Renal pelvis (tissue), 4 donors: Measurements from ENCODE around the gene TBL3. TPM values are rescaled to one million over a fixed set of nuclear protein-coding genes. Genes with fewer than 3 reads are reported as not detected.
"Not testable (repeated sequence)": the region's sequence is repeated elsewhere in the genome, so short reads cannot be mapped to it uniquely, and the experiment has no call there.

ENCODE experiments used
- DNase-seq: peaks from one replicate; pipeline ENCODE4 v3.0.0-alpha.2; 2013
- polyA plus RNA-seq, 3 donors: library from polyadenylated mRNA; unstranded; fragments of 120-200 nt; gene quantifications; one replicate each; pipeline ENCODE4 v1.2.1, GENCODE V29; 2013; ENCODE audit not compliant: insufficient read length in 3 of 3

The TBL3 gene
- polyA plus RNA-seq, 3 donors, result 36.5 to 49.0 (median 47.9) TPM

DNA sequence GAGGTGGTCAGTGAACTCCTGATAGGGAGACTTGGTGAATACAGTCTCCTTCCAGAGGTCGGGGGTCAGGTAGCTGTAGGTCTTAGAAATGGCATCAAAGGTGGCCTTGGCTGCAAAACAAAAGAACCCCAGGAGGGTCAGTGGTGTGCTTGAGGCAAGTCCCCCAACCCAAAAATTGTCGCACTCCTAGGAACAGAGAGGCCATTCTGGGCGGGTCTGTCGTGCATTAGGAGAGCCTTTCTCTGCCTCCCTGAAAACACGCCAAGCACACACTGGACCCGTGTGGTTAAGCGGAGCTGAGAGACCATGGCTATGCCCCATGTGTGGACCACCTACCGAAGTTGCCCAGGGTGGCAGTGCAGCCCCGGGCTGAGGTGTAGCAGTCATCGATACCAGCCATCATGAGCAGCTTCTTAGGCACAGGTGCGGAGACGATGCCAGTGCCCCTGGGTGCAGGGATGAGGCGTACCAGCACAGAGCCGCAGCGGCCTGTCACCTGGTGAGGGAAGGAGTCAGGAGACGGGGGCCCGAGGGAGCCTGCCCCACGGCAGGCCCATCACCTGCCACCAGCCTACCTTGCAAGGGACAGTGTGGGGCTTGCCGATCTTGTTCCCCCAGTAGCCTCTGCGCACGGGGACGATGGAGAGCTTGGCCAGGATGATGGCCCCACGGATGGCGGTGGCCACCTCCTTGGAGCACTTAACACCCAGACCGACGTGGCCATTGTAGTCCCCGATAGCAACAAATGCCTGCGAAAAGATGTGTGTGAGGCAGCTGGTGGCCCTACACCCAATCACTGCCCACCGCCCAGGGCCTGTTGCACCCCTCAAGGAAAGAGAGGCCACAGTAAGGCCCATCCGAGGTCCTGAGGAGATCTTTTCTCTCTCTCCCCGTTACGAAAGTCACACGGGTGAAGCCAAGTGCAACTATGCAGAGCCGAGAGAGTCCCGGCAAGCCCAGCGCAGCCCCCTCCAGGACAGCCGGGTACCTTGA lies 9.4 kb upstream of the TBL3 start:
- DNase-seq, result not testable (repeated sequence)

DNA sequence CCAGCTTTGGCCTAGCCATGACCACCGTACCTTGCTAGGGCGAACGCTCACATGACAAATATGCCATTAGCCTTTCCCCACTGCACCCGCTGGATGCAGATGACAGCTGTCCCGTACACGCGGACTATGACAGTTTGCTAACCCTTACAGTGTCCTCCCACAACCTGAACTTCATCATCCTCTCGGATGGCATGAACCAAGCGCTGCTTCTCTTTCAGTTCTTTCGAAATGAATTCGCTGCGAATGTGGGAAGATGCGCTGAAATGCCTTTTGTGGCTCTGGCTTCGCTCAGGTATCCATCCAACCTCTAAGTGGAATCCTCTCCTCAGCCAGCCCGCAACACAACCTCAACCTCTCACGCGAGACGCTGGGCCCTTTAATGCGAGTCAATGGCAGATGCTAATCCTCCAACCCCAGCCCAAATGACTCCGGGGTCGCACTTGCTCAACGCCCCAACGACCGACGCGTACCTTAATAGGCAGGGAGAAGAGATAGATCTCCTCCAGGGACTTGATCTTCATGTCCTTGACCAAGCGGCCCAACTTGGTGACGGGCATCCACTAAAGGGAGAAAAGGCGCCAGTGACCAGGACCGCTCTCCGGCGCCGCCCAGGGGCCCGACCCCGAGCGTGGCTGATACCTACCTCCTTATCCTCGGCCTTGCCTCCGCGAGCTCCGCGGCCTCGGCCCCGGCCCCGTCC lies 7.9 kb upstream of the TBL3 start:
- no peak for DNase-seq

- peak; percentile 99 for DNase-seq
Observed at GRCh38 chr16:1964506-1965395, 7.1 kb upstream of the TBL3 start, which contains the start of gene RPS2. TSS of gene RPS2 (minus strand) at chr16:1964826. CDS start at chr16:1964625, 201 bp downstream.

DNA sequence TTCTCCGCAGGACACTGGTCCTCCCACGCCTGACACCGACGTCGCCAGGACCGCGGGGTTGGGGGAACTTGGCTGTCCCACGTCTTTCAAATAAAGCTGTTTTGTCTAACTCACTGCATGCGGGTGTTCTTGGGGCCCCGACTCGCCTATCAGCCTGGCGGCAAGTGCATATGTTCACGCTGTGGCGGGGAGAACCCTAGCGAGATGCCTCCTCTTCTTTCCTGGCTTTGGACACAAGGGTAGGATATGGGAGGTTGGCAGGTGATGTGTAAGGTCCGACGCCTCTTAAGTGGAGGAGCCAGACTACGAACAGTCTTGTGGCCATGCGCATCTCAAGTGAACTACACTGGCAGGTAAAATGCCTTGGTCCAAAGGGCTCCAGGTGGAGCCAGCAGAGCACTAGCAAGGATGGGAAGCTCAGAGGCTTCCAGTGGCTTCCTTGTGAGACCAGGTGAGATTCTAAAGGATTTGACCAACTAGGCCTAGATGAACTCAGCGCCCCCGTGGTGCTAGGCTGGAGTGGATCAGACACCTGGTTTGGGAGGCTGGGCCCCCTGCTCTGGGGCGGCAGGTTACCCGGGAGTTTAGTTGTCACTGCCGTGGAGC lies 6.4 kb upstream of the TBL3 start:
- DNase-seq, result no peak

- DNase-seq, result no peak
Observed at GRCh38 chr16:1966460-1966859, 5.4 kb upstream of the TBL3 start, which contains the start of gene RNF151. TSS of gene RNF151 (plus strand) at chr16:1966856. CDS start at chr16:1966882, 26 bp downstream.

GRCh38 chr16:1968146-1968953 lies 3.5 kb upstream of the TBL3 start:
- no peak for DNase-seq

- DNase-seq, result no peak
Observed at GRCh38 chr16:1972490-1972877, 631 bp downstream of the TBL3 start.

DNA sequence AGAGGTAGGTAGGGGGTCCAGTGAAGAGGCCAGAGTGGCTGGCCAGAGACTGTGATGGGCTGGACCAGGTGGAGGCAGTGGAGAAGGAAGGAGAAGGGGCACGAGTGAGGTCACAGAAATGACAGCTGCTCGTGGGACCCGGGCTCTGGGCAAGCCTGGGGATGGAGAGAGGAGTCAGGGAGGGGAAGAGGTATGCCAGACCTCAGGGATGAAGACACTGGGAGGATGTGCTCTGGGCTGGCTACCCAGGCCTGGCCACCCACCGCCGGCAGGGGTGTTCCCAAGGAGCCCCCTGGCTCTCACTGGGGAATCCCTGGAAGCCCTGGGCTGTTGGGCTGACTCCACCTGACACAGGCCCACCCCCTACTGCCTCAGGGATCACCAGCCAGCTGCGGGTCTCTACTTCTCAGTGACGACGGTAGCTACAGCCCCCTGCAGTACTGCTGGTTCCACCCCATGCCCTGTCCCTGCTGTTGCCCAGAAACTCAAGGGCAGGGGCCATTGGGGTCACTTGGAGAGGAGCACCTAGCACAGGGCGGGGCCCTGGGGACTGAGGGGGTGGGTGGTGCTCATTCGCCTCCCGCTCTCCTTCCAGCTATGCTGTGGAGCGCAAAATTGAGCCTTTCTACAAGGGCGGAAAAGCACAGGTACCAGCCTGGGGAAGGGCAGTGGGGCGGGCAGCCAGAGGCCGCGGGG lies 1.8 kb downstream of the TBL3 start:
- no peak for DNase-seq

DNA sequence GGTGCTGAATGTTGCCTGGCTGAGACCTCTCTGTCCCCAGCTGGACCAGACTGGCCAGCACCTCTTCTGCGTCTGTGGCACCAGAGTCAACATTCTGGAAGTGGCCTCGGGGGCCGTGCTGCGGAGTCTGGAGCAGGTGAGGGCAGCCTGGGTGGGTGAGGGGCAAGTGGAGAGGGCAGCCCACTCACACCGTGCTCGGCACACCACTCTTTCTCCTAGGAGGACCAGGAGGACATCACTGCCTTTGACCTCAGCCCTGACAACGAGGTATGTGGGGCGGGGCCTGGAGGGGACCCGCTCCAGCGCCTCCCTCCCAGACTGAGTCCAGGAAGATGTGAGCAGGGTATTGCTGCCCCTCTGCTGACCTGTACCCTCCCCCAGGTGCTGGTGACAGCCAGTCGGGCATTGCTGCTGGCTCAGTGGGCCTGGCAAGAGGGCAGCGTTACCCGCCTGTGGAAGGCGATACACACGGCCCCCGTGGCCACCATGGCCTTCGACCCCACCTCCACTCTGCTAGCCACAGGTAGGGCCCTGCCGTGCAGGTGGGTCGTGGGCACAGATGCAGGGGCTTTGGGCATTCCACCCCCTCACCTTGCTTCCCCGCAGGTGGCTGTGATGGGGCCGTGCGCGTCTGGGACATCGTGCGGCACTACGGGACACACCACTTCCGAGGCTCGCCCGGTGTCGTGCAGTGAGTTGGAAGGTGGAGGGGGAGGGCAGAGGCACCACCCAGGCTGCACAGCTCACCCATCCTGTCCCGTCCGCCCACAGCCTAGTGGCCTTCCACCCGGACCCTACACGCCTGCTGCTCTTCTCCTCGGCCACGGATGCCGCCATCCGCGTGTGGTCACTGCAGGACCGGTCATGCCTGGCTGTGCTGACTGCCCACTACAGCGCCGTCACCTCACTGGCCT lies 2.6 kb downstream of the TBL3 start:
- no peak for DNase-seq

GRCh38 chr16:1975432-1976215 lies 3.8 kb downstream of the TBL3 start:
- no peak for DNase-seq

- DNase-seq, result no peak
Observed at GRCh38 chr16:1976216-1976520, 4.3 kb downstream of the TBL3 start.

DNA sequence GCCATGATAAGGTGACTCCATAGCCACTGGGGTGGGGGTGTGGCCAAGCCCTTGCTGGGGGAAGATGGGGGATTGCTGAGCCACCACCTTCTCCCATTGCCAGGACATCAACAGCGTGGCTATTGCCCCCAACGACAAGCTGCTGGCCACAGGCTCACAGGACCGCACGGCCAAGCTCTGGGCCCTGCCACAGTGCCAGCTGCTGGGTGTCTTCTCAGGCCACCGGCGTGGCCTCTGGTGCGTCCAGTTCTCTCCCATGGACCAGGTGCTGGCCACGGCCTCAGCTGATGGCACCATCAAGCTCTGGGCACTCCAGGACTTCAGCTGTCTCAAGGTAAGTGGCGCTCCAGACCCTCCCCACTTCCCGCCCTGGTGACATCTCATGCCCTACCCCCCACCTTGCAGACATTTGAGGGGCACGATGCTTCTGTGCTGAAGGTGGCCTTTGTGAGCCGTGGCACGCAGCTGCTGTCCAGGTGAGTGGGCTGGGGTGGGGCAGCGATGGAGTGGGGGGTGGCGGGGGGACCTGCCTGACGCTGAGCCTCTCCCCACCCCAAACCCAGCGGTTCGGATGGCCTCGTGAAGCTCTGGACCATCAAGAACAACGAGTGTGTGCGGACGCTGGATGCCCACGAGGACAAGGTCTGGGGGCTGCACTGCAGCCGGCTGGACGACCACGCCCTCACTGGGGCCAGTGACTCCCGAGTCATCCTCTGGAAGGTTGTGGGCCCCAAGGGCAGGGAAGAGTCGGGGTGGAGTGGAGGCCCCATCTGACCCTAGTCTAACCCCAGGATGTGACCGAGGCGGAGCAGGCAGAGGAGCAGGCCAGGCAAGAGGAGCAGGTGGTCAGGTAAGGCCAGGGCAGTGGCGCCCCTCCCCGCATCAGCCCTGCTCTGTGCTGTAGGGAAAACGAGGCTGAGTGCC lies 5.4 kb downstream of the TBL3 start:
- DNase-seq, result no peak

GRCh38 chr16:1977875-1978268 lies 6.0 kb downstream of the TBL3 start:
- no peak for DNase-seq

GRCh38 chr16:1978476-1979120 lies 6.7 kb downstream of the TBL3 start:
- DNase-seq, result no peak

DNA sequence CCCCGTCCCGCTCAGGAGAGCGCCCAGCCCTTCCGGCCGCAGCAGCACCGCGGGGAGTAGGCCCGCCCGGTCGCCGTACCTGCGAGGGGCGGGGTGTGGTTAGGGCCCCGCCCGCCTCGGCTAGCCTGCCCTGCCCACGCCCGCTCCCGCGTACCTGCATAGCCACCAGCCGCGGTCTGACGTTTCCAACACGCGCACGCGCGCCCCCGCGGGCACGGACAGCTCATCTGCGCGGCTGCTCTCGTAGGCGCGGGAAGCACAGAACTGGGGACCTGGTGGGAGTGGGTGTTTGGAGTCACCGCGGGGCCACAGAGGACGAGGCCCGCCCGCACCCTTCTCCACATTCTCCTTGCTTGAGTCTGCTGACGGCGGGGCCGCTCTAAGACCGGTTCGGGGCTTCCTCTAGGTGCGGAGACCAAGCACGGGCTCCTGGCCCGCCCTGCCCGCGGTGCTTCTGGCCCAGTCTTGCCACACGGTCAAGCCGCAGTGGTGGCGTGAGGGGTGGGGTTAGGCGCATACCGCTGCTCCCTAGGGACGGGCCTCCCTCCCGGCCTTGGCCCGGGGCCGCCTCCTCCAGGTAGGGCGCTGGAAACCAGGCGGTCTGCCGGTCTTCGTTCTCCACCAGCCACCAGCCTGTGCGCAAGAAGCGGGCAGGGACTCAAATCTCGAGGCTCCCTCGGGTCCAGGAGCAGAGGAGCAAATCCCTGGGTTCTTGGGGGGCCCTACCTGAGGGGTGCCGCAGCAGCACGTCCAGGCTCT lies 7.6 kb downstream of the TBL3 start:
- no peak for DNase-seq
